Stimulated activated naive CD4-positive, alpha-beta T cell treated with Interleukin-2 at 50 U/mL for 16 hours (primary cell): ENCODE data around the gene MAP4K4.

ENCODE experiments used
- DNase-seq: peaks from one replicate; lab custom pipeline; 2025; lab: John Stamatoyannopoulos, UW

The MAP4K4 gene

DNA sequence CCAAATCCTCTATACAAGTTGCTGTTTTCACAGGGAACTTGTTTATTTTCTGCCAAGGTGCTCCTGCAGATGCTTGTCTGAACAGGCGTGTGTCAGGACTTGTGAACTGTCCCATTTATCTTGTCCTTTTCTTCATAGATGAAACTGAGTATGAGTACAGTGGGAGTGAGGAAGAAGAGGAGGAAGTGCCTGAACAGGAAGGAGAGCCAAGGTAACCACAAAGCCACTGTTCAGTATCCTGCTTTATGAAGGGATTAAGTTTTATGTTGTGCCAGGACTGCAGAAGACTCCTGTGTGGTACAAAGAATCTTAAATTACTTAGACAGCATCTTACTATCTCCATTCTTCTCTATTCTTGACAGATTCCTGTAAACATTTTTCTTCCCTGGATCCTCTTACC is 145.0 kb downstream of the MAP4K4 start:
- DNase-seq, result no peak

GRCh38 chr2:101843048-101843447 is 145.5 kb downstream of the MAP4K4 start:
- no peak for DNase-seq

GRCh38 chr2:101843471-101843870 is 146.0 kb downstream of the MAP4K4 start:
- DNase-seq, result no peak

- DNase-seq, result no peak
Measured at GRCh38 chr2:101844055-101844635, 146.6 kb downstream of the MAP4K4 start.

GRCh38 chr2:101846973-101847372 is 149.5 kb downstream of the MAP4K4 start:
- no peak for DNase-seq

GRCh38 chr2:101847661-101848339 is 150.3 kb downstream of the MAP4K4 start:
- DNase-seq, result no peak

GRCh38 chr2:101848769-101849410 is 151.4 kb downstream of the MAP4K4 start:
- DNase-seq, result no peak

- DNase-seq, result no peak
Measured at GRCh38 chr2:101850450-101850849, 152.9 kb downstream of the MAP4K4 start.

DNA sequence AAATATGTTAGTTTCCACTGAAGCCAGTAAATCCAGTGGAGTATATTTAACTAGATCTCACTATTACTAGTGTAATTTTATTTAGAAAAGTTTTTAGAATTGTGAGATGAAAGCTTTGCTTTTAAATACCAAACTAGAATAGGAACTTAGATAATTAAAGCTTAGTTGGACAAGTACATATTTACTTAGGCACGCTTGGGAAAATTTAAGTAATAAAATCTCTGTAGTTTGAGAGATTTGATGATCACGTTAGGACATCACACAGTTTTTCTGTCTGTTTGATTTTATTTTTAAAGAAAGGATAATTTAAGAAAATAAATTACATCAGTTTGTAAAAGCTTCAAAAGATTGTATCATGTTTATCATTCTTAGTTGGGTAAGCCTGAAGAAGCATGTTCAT is 153.5 kb downstream of the MAP4K4 start:
- DNase-seq, result no peak

DNA sequence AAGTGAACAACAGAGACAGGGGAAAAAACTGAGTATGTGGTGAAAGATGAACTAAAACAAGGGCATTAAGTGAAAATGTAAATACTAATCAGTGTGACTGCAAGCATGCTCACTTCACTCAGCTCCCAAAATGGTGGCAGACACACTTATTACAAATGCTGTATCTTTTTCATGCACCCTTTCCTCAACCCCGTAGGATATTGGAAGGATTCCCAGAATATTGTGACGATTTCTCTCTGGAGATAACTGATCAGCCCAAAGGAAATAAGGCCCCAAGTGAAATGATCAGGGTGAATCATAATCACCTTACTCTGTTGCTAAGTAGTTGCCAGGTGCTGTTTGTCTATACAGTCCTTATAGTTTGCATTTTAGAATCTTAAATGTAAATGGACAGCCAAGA is 155.3 kb downstream of the MAP4K4 start:
- no peak for DNase-seq

DNA sequence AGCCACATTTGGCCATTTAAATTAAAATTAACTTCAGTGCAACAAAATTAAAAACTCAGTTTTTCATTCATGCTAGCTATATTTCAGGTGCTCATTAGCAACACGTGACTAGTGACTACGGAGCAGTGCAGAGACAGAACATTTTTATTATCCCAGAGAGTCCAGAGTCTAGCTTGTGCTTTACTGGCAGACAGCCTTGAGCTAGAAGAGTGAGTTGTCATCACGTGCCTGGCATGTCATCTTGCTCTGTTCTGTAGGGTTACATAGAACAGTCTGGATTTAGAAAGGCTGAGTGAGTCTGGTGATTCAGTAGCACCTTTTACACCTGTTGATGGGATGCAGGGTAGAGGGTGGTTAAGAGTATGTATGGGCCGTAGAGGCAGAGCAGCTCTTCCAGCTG is 157.4 kb downstream of the MAP4K4 start:
- DNase-seq, result no peak

DNA sequence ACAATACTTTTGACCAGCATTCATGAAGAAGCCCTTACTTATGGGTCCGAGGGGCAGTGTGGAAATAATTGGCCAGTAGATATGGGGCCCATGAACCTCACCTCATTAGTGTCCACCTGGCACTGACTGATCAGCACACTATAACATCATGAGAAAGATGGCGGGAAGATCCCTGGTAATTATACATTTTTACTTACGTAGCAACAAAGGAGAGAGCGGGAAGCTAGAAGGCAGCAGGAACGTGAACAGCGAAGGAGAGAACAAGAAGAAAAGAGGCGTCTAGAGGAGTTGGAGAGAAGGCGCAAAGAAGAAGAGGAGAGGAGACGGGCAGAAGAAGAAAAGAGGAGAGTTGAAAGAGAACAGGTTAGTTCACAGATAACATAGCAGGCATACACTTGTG is 158.3 kb downstream of the MAP4K4 start:
- no peak for DNase-seq

- DNase-seq, result no peak
Measured at GRCh38 chr2:101858246-101858645, 160.7 kb downstream of the MAP4K4 start.

- DNase-seq, result no peak
Measured at GRCh38 chr2:101858910-101859309, 161.4 kb downstream of the MAP4K4 start.

GRCh38 chr2:101859604-101860003 is 162.1 kb downstream of the MAP4K4 start:
- DNase-seq, result no peak

GRCh38 chr2:101860157-101860556 is 162.7 kb downstream of the MAP4K4 start:
- DNase-seq, result no peak

GRCh38 chr2:101860782-101861181 is 163.3 kb downstream of the MAP4K4 start:
- DNase-seq, result no peak

- DNase-seq, result no peak
Measured at GRCh38 chr2:101861382-101861781, 163.9 kb downstream of the MAP4K4 start.

- no peak for DNase-seq
Measured at GRCh38 chr2:101863534-101863933, 166.0 kb downstream of the MAP4K4 start.

DNA sequence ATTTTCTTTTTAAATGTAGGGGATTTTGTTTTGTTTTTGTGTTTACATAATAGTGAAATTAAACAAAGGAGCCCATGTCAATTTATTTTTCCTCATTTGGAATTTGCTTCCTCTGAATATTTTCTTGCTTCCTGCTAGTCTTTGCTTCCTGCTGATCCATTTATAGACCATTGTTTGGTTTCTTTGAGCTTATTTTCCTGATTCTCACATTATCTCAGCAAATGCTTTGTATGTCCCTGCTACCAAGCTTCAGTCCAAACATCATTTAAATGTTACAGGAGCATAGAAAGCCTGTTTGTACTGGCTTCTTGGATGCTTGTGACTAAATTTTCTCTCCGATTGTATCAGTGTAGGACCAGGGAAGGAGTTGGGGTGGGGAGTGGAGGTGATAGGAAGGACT is 166.9 kb downstream of the MAP4K4 start:
- DNase-seq, result no peak

GRCh38 chr2:101868525-101868924 is 171.0 kb downstream of the MAP4K4 start:
- DNase-seq, result no peak

DNA sequence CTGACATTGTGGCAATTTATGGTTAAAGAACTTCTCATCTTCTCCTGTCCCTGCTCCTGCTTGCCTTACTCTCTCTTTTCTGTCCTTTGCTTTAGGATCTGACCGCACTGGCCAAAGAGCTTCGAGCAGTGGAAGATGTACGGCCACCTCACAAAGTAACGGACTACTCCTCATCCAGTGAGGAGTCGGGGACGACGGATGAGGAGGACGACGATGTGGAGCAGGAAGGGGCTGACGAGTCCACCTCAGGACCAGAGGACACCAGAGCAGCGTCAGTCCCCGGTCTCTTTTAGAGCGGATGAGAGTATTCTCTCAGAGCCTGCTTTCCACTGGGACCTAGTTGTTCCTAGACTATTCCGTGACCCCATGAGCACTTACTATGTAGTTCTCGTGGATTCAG is 172.0 kb downstream of the MAP4K4 start:
- no peak for DNase-seq

DNA sequence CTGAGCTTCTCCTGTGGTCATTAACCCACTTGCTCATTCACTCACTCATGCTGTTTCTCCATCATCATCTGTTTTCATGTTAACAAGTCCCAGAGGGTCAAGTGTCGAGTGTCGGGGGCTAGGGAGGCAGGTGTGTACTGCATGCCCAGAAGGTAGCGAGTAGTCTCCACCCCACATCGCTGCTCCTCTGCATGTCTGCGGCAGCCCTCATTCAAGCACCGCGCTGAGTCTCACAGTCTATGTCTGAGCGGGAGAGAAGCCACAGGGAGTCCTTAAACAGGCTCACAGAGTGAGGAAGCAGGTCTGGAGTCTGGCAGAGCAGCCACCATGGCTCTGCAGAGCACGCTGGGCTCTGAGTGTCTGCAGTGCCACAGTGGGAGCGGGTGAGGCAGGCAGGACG is 172.9 kb downstream of the MAP4K4 start:
- no peak for DNase-seq

- no peak for DNase-seq
Measured at GRCh38 chr2:101871480-101871879, 174.0 kb downstream of the MAP4K4 start.
